Measurements from ENCODE around the gene HRH3.

Gene HRH3

DNA sequence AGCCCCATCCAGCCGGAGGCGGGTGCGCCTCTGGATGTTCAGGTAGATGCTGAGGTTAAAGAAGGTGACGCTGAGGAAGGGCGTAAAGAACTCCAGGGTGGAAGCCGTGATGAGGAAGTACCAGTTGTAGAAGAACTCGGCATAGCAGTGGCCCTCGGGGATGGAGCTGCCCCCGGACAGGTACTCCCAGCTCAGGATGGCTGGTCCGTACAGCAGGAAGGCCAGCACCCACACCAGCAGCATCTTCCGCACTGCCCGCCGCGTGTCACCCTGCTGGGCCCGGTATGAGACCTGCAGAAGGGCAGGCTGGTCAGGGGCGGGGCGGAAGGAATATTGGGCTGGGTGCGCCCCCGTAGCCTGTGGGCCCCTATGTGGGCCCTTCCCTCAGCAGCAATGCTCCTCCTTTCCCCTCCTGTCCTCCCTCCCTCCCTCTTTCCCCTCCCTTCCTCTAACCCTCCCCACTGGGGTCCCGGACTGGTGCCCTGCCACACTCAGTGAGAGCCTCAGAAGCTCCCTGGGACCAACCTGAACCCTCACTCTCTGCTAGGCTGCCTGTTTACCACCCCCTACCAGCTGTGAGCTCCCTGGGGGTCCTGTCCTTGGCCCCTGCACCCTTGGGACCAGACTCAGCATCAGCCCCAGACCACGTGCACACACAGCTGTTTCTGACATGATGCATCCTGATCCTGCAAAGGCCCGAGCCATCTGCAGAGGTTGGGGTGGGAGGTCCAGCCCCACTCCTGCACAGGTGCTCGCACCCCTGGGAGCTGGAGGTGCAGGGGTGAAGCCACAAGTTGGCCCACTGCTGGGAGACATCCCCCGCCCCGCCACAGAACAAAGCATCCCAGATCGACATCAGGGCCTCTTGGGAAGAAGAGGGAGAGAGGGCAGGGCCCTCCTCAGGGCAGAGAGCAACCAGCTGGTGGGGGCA lies 3.2 kb downstream of the HRH3 start:
- FAIRE-seq (peak; percentile 20), DNase-seq (ENCODE audit: low spot score) (no peak)

DNA sequence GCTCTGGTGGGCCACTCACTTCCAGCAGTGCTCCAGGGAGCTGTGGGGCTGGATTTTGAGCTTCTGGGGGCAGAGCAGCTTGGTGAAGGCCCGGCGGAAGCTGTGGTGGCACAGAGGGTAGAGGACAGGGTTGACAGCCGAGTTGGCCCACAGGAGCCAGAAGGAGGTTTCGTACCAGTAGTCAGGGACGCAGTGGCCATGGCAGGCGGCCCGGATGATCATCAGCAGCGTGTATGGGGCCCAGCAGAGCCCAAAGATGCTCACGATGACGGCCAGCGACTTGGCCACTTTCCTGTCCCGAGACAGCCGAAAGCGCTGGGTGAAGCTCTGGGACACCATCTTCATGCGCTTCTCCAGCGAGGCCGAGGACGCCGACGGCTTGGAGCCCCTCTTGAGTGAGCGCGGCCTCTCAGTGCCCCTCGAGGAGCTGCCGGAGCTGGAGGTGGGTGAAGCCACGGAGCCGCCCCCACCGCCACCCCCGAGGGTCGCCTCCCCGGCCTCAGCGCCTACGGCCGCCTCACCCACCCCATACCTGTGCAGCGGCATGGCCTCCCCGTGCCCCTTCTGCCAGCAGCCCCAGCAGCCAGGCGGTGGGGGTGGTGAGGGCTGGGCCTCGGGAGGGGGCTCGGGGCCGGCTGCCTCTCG lies 4.0 kb downstream of the HRH3 start:
- no peak for FAIRE-seq
- DNase-seq (ENCODE audit: low spot score): no peak

DNA sequence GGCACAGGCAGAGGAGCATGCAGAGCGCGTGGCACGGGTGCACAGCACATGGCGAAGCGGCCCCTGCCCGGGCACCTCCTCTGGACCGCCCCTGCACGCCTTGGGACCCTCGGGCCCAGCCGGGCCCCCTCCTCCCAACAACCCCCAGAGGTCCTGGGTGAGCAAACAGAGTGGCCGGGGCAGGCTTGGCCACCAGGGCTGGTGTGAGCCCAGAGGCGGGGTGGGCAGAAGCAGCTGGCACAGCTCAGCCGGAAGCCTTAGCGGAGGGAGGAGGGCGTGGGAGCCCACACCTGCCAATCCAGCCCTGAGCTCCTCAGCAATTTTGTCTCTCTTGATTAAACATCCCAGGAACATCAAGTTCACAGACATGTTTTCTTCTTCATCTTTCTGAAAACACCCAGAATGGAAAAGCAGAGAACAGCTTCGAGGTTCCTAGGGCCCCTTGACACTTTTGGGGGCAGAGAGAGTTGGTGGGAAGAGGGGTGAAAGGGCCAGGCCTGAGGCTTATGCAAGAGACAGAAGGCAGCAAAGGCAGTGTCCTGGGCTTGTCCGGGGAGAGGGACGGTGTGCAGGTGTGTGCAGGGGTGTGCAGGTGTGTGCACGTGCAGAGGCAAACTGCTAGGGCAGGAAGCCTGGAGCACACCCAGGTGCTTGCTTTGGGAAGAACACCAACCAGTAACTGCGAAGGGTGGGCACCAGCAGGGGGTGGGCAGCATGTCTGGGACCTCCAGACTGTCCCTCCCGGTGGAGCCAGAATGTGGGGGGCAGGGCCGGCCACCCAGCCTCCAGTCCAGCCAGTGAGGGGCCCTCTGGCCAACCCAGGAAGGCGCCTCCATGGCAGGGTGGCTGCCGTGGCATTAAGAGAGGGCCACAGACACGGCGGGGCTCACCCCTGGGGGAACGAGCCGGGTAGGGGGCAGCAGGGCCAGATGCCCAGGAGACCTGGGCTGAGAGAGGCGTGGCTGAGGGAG lies 4.8 kb downstream of the HRH3 start:
- FAIRE-seq (no peak), DNase-seq (ENCODE audit: low spot score) (no peak)

DNA sequence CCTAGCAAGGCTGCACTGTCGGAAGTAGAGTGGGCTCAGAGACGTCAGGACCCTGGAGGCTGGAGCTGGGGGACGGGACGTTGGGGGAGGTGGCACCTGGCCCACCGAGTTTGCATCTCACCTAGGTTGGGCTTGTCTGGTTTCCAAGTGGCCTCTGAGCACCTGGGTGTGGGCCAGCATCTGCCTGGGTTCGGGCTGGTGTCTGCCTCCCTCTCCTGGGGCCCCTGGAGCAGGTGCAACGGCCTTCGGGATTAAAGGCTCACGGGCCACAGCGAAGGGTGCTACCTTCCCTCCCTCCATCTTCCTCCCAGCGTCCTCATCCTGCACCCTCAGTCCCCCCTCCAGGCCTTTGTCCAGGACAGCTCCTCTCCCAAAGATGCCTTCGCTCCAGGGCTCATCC lies 6.0 kb downstream of the HRH3 start:
- DNase-seq (ENCODE audit: low spot score) (no peak), FAIRE-seq (no peak)

DNA sequence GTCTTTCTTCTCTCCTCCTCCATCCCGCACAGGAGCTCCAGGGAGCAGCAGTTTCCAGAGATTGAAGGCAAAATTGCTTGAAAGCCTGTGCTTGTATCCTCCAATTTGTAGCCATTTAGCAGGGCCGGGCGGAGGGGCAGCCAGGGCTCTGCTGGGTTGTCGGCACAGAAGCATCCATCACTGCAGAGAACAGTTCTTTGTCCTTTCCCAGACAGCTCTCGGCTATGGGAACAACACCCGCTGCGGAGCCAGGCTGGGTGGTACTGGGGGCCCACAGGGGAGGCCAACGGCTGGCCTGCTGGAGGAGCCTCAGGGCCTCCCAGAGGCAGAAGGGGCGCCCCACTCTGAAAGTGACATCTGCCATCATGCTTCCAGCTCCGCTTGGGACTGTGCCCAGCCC lies 7.8 kb downstream of the HRH3 start:
- DNase-seq (ENCODE audit: low spot score) (no peak), FAIRE-seq (no peak)

DNA sequence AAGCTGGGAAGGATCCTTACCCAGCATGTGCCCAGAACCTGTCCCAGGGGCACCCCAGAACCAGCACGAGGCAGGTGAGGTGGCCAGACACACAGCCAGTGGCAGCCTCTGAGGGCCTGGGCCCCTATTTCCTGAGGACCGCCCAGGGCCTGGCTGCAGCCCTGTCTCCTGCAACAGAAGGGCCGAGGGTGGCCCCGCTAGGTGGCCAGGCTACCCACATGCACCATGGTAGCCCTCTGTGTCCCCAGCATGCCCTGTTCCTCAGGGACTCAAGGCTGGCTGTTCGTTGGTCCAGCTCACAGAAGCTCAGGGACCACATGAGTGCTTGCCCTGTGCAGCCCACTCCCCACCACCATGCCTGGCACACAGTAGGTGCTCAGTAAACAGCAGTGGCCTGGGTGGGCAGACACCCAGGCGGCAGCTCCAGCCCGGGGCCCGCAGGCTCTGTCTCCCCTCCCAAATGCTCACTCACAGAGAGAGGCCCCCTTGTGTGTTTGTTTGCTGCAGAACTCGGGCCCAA lies 8.2 kb downstream of the HRH3 start:
- DNase-seq (ENCODE audit: low spot score): no peak
- no peak for FAIRE-seq

DNA sequence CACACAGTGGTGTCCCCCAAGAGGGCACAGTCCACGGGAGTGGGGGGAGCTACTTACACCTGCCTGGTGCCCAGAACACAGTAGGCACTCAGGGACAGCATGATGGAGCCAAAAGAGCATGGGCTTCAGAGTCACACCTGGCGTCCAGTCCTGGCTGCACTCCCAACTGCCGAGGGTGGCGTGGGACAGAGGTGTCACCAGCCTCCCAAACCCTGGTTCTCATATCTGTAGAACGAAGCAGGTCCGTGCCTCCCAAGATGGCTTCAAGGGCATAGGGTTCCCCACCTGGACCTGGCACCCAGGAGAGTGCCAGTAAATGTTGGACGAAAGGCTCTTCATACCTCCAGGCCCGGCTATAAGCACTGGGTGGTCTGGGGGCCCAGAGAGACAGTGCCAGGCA lies 8.9 kb downstream of the HRH3 start:
- no peak for FAIRE-seq
- DNase-seq (ENCODE audit: low spot score): no peak

DNA sequence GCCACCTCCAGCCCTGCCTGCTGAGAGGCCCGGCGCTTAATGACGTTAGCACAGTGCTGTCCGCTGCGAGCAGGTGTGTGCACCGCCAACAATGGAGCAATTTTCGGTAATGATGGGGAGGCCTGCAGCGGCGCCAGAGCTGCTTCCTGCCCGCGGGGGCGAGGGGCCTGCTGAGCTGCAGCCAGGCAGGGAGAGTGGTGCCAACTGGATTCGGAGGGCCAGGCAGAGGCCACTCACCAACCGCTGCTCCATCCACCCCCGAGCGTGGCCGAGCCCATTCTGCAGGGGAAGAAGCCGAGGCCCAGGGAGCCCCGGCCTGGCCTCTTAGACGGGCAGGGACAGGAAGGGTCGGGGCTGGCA lies 9.6 kb downstream of the HRH3 start:
- no peak for DNase-seq (ENCODE audit: low spot score)
- FAIRE-seq: no peak

DNA sequence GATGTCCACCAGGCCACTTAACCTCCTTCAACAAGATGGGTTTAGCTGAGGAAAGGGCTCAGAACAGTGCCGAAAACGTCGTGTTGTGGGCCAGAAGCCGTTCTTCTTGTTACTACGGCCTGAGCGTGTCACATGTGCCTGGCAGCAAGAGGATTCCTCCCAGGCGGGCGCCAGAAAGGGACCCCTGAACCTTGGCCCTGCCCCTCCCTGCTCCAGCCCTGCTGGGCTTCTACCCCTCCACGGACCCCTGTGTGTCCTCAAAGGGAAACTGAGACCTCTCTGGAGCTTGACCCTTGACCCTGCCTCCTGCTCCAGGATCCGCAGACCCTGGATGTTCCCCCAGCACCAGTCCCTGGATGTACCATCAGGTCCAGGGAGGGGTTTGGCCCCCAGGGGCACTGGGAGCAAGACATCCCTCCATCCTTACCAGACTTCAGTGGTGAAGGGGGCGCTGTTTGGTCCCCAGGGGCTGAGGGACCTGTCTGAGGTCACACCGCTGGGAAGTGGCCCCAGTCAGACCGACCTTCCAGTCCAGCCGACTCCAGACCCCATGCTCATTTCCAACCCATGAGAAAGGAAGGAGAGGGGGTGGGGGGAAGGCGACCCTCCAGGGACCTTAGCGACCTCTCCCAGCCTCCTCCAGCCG lies 10.1 kb downstream of the HRH3 start:
- no peak for DNase-seq (ENCODE audit: low spot score)
- no peak for FAIRE-seq

DNA sequence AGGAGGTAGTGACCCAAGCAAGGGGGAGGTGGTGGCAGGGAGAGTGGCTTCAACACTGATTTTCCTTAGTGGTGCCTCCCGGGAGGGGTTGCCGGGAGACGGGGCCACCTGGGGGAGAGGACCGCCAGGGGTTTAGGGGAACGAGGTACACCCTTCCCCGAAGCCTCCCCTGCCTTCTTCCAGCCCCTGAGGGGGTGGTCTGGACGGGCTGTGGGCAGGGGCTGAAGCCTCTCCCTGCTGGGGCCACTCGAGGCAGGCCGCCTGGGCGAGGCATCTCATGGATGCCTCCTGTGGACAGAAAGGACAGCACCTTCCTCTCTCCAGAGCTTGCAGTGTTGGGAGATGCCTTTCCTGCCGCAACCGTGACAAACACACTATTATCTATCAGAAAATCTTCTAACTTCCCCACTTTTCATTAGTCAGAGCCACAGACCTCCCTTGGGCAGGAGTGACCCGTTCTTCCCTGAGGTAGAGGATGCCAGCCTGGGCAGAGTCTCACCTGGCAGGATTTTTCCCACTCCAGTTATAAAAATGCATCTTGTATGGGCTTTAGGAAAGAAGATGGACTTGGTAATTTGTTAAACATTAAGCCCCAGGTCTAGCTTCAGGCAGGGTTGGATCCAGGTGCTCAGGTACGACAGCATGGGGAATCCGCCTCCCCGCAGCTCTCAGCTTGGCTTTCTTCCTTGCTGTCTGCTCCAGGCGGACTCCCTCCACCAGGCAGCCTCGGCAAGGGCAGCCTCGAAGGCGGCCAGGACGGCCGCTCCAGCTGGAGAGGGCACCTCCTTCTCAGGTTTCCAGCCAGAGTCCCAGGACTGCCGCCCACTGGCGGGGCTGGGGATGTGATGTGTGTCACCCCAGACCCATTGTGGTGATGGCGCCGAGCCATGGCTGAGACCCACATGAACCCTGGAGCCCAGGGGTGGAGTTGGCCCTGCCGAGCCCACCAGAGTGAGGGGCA lies 11.0 kb downstream of the HRH3 start:
- FAIRE-seq (no peak), DNase-seq (ENCODE audit: low spot score) (no peak)

DNA sequence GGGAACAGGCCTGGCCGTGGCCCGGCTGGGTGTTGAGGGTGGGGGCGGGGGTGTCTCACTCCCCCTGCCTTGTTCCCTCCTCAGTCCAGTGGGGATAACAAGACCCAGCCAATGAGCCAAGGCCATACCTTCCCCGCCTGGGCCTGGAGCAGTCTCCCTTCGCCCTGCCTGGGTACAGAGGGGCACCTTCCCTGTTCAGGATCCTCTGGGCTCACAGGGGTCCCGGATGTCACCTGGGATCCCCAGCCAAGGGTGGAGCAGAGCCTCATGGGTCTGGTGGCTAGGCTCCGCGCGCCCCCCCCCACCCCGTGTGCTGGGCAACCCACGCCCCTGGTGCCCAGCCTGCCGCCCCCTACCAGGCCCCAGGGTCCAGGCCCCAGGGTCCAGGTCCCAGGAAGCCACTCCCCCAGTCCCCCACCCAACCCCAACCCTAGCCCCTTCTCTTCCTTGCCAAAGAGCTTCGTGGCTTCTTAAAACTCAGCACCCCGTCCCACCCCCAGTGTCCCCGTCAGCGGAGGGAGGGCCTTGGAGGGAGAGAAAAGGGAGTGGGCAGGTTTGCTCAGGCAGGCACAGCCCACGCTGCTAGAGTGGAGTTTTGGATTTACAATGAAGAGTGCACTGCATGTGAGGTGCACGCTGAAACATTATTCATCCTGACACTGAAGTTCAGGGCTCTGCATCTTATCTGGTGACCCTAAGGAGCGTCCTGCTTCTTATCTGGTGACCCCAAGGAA lies 11.8 kb downstream of the HRH3 start:
- no peak for FAIRE-seq
- DNase-seq (ENCODE audit: low spot score): no peak

DNA sequence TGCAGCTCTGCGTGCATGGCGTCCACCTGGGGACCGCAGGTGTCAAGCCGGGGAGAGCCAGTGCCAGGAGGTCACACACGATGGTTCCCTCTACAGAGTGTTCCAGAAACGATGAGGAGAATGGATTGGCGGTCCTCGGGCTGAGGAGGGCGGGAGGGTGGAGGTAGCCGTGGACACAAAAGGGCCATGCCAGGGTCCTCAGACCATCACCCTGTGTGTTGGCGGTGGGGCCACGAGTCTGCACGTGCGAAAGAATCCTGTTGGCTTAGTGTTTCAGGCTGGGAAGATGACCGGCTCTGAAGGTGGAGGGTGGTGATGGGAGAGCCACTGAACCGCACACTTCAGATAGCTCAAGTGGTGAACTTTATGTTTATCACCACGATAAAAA lies 13.7 kb downstream of the HRH3 start:
- FAIRE-seq (no peak), DNase-seq (ENCODE audit: low spot score) (no peak)

DNA sequence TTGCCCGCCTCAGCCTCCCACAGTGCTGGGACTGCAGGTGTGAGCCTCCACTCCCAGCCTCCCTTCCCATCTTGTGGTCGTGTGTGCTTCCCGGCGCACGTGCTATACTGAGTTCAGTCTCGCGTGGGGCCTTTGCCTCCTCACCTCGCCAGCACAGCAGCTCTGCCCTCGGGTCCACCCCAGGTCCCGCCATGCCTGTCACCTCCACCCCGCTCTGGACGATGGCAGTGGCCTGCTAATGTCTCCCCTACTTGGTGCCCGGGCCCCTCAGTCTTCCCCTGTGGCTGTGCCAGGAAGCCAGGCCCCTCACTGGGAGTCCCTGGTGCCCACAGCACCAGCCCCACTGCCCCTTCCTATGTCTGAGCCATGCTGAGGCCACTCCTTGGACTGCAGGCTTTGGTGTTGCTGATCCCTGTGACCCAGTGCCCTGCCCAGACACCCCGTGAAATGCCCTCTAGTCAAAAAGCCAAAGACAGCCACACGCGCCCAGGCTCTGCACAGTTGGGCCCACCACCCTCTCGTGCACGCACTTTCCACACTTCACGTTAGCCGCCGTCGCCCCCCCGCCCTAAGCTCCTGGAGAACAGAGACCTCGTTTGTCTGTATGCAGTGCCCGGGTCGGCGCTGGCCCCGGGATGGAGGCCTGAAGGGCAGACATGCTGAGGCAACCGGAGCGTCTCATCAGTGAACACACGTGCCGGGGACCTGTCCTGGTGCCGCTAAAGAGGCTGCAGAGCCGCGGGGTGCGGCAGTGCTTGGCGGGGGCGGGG lies 14.3 kb downstream of the HRH3 start:
- FAIRE-seq: no peak
- no peak for DNase-seq (ENCODE audit: low spot score)

DNA sequence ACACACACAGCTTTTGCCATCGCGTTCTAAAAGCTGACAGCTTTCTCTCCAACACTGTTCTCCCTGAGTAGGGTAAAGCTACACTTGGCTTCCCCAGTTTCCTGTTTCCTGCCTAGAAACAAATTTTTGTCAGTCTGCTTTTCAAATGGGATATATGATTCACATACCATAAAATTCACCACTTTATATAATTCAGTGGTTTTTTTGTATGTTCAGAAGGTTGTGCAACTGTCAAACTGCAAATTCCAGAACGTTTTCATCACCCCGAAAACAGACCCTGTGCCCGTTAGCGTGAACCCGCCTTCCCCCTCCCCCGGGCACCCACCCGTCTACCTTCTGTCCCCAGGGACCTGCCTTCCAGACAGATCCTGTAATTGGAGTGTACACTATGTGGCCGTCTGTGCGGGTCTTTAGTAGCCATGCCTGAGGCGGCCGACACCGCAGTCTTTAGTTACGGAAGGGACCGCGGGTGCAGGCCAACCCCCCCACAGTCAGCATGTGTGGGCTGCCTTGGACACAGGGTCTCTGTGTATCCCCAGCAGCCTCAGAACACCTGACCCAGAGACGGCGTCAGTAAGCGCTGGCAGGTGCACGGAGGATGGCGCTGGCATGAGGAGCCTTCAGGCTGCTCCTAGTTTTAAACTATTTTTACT lies 16.6 kb downstream of the HRH3 start:
- no peak for FAIRE-seq
- no peak for DNase-seq (ENCODE audit: low spot score)

DNA sequence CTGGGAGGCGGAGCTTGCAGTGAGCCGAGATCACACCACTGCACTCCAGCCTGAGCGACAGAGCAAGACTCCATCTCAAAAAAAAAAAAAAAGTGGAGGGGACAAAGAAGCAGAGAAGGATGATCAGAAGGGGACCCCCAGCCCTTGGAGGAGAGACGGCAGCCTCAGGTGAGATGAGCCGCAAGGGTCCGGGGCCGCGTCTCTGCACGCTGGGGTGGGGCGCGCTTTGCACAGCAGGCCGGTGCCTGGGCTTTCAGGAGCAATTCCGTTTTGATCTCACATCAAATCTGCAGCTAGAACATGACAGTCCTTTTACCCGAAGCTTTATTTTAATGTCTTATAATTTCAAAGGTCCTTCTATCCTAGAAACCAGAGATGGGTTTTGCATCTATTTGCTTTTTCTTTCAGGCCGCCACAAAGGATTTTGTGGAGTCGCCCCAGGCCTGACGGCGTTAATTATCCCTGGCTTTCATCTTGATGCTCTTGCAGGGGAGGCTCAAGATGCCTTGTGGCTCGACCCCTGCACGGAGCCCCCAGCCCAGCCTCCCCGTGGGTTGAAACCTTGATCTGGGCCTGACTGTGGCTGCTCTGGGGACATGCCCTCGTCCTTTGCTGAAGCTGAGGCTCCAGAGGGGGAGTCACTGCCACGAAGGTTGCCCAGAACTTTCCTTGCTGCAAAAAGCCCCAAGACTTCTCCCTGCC lies 17.3 kb downstream of the HRH3 start:
- FAIRE-seq (no peak), DNase-seq (ENCODE audit: low spot score) (no peak)

DNA sequence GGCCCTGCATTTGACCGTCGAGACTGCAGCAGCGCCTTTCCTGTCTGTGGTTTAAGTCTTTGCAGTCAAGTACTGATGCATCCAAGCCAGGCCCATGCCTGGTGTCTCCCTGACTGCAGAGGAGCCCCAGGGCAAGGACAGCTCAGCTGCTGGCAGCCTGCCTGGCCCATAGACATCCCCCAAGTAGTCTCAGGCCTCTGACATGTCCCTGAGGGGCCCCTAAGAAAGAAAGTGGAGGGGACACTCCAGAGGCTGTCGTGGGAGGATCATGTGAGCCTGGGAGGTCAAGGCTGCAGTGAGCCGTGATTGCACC lies 18.0 kb downstream of the HRH3 start:
- FAIRE-seq: no peak

More for the DNA sequence above, 18.0 kb downstream of the HRH3 start:
- DNase-seq (ENCODE audit: low spot score): no peak
